Progenitor cell of endocrine pancreas (in vitro differentiated cells): ENCODE results near the gene MAP3K10. TPM values are rescaled to one million over a fixed set of nuclear protein-coding genes. Genes with fewer than 3 reads are reported as not detected.

ENCODE experiments used
- DNase-seq: peaks from one replicate; pipeline ENCODE4 v3.0.0; 2021; ENCODE audit warnings: low spot score; ENCODE audit not compliant: unreplicated experiment
- H3K27ac Mint-ChIP-seq: 2 replicates; pipeline ENCODE4 v1.8.0; 2021; ENCODE audit warnings: mild to moderate bottlenecking, moderate library complexity, mixed read lengths
- H3K27me3 Mint-ChIP-seq: 2 replicates; pipeline ENCODE4 v1.8.0; 2021; ENCODE audit warnings: mixed read lengths
- H3K36me3 Mint-ChIP-seq: 2 replicates; pipeline ENCODE4 v1.8.0; 2022; ENCODE audit warnings: mixed read lengths; ENCODE audit not compliant: insufficient read depth
- H3K4me1 Mint-ChIP-seq: 2 replicates; pipeline ENCODE4 v1.8.0; 2021; ENCODE audit warnings: low read depth, mixed read lengths
- H3K4me3 Mint-ChIP-seq: 2 replicates; pipeline ENCODE4 v1.8.0; 2021; ENCODE audit warnings: low read depth, mild to moderate bottlenecking, moderate library complexity, mixed read lengths
- H3K9me3 Mint-ChIP-seq: 2 replicates; pipeline ENCODE4 v1.8.0; 2021; ENCODE audit warnings: low read depth, mixed read lengths
- CTCF ChIP-seq: fragments of 200-600 bp; sonication (generic); IDR thresholded peaks from one replicate; pipeline ENCODE4 v1.5.0; 2021; ENCODE audit warnings: antibody characterized with exemption, mild to moderate bottlenecking; ENCODE audit not compliant: unreplicated experiment
- total RNA-seq: library from RNA; stranded (reverse); gene quantifications from 2 replicates; pipeline ENCODE4 v1.2.1, GENCODE V29; 2021

MAP3K10 gene
- total RNA-seq, 1 donor from 2014 or later, result 35.3 TPM

GRCh38 chr19:40238775-40239174 lies 47.5 kb downstream of the MAP3K10 start:
- no peaks in the 10 kb centered on the region for H3K9me3 Mint-ChIP-seq
- no peak for TF ChIP-seq CTCF
- no peak for DNase-seq
- no peaks in the 10 kb centered on the region for H3K27me3 Mint-ChIP-seq
- H3K4me1 Mint-ChIP-seq, result no peaks in the 10 kb centered on the region
- no peak overlapping the region for H3K4me3 Mint-ChIP-seq
- H3K27ac Mint-ChIP-seq, result no peak overlapping the region
- H3K36me3 Mint-ChIP-seq, result peaks cover 7% of the 10 kb centered on the region

GRCh38 chr19:40239415-40240226 lies 48.4 kb downstream of the MAP3K10 start:
- peaks cover 5% of the 10 kb centered on the region for H3K36me3 Mint-ChIP-seq
- H3K4me3 Mint-ChIP-seq, result no peak overlapping the region
- no peaks in the 10 kb centered on the region for H3K9me3 Mint-ChIP-seq
- no peaks in the 10 kb centered on the region for H3K4me1 Mint-ChIP-seq
- no peak for TF ChIP-seq CTCF
- H3K27me3 Mint-ChIP-seq, result no peaks in the 10 kb centered on the region
- no peak for DNase-seq
- no peak overlapping the region for H3K27ac Mint-ChIP-seq

- no peak for TF ChIP-seq CTCF
- Mint-ChIP-seq H3K9me3 (no peaks in the 10 kb centered on the region), H3K4me1 (no peaks in the 10 kb centered on the region), H3K4me3 (no peak overlapping the region), H3K27ac (no peak overlapping the region), H3K27me3 (no peaks in the 10 kb centered on the region), H3K36me3 (peaks cover 5% of the 10 kb centered on the region)
- no peak for DNase-seq
Measured at GRCh38 chr19:40240332-40240731, 49.1 kb downstream of the MAP3K10 start.

GRCh38 chr19:40241125-40241808 lies 50.0 kb downstream of the MAP3K10 start:
- no peak for TF ChIP-seq CTCF
- Mint-ChIP-seq H3K4me1 (no peaks in the 10 kb centered on the region), H3K4me3 (no peak overlapping the region), H3K27ac (no peak overlapping the region), H3K9me3 (no peaks in the 10 kb centered on the region), H3K27me3 (no peaks in the 10 kb centered on the region), H3K36me3 (peaks cover 5% of the 10 kb centered on the region)
- DNase-seq, result no peak

- no peaks in the 10 kb centered on the region for H3K4me1 Mint-ChIP-seq
- TF ChIP-seq CTCF, result no peak
- H3K9me3 Mint-ChIP-seq, result no peaks in the 10 kb centered on the region
- H3K27ac Mint-ChIP-seq, result no peak overlapping the region
- peaks cover 5% of the 10 kb centered on the region for H3K36me3 Mint-ChIP-seq
- H3K27me3 Mint-ChIP-seq, result no peaks in the 10 kb centered on the region
- no peak overlapping the region for H3K4me3 Mint-ChIP-seq
- no peak for DNase-seq
Measured at GRCh38 chr19:40241809-40242384, 50.7 kb downstream of the MAP3K10 start.
